ENCODE data around the gene LCE1D. TPM values are rescaled to one million over a fixed set of nuclear protein-coding genes. Genes with fewer than 3 reads are reported as not detected.
A peak's percentile ranks its signal among the peaks of the same experiment; 100 is the strongest.

Gene LCE1D
- total and polyA plus RNA-seq, 2 experiments from 2014 or later: not detected

DNA sequence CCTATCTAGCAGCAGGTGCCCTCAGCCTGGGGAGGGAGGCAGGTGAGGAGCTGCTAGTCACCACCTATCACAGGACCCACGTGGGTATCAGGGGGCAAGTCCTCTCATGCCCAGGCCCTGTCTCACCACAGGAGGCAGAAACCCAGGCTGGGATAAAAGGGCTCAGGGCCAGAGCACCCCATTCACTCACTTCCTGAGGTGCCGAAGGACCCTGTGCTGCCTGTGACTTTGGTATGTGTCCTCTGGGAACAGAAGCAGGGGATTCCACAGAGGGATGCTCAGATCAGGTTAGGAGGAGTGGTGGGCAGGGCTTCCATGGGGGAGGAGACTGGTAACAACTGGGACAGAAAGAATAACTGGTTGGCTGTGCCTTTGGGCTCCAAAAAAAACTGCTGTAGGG, 10.4 kb upstream of the LCE1D start, which contains the start of gene LCE1E:
Gene LCE1E, plus strand, starts transcription at position 181 of the 400 bp plus-strand sequence. CDS start 1,043 bp downstream, outside the sequence.
- H3K9me3 Mint-ChIP-seq: no peaks in the 10 kb centered on the region

DNA sequence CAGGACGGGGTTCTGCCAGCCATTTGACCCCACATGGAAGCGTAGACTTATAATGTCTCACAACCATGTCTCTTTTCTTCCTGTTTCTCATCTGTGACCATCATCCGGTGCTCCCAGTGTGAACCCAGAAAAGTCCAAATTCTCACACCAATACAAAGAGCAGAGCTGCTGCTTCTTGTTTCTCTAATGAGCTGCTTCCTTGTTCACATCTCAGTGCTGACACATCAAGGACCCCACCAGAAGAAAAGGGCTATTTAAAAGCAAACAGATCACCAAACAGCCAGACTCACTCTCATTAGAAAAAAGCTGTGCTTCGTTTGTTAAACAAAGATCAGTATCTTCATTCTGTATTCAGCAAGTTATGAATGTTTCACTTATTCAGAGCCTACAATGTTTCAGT, 835 bp upstream of the LCE1D start:
- Histone ChIP-seq H3K36me3 (ENCODE audit: insufficient read depth) (no peaks in the 10 kb centered on the region), H3K9me2 (ENCODE audit: insufficient read depth) (no peaks in the 10 kb centered on the region; the same call in 1 of the 2 replicates), H3K4me2 (no peak overlapping the region), H3K27me3 (ENCODE audit: insufficient read depth) (no peaks in the 10 kb centered on the region), H4K20me1 (replicated peaks; ENCODE audit: insufficient read depth) (no peaks in the 10 kb centered on the region), H3K4me3 (no peak overlapping the region), H3F3A (replicated peaks; ENCODE audit: low read depth) (no peaks in the 10 kb centered on the region), H3K27ac (ENCODE audit: low read depth) (no peak overlapping the region), H3K79me2 (replicated peaks; ENCODE audit: insufficient read depth) (no peaks in the 10 kb centered on the region), H2AFZ (no peak overlapping the region), H3K4me1 (ENCODE audit: insufficient read depth) (no peaks in the 10 kb centered on the region)
- peaks cover 3% of the 10 kb centered on the region for H3K27me3 Mint-ChIP-seq (ENCODE audit: insufficient read depth, low read depth, poor library complexity)
- ATAC-seq: no peak
- no peak overlapping the region for H3K4me3 Mint-ChIP-seq
- no peak for DNase-seq (ENCODE audit: low spot score)
- H3K9me3 Mint-ChIP-seq: no peaks in the 10 kb centered on the region
- H3K36me3 Mint-ChIP-seq (ENCODE audit: low read depth): no peaks in the 10 kb centered on the region
- H3K27ac Mint-ChIP-seq: no peak overlapping the region
- peaks cover 2% of the 10 kb centered on the region; the same call in 1 of the 3 replicates for H3K4me1 Mint-ChIP-seq
- TF ChIP-seq CREB1 (CRISPR knock-in tag; IDR thresholded peaks at IDR 0.05; ENCODE audit: low read depth) (no peak), POLR2AphosphoS5 (IDR thresholded peaks at IDR 0.05; ENCODE audit: low read depth) (no peak), NANOG (IDR thresholded peaks at IDR 0.05; ENCODE audit: borderline replicate concordance) (no peak), EZH2 (IDR thresholded peaks at IDR 0.05; ENCODE audit: low read depth, unreplicated experiment) (no peak), ZNF114 (CRISPR knock-in tag; IDR thresholded peaks at IDR 0.05) (no peak), ZNF331 (CRISPR knock-in tag; IDR thresholded peaks at IDR 0.05; ENCODE audit: low read depth) (no peak)
- TF ChIP-seq, protein P1, sequence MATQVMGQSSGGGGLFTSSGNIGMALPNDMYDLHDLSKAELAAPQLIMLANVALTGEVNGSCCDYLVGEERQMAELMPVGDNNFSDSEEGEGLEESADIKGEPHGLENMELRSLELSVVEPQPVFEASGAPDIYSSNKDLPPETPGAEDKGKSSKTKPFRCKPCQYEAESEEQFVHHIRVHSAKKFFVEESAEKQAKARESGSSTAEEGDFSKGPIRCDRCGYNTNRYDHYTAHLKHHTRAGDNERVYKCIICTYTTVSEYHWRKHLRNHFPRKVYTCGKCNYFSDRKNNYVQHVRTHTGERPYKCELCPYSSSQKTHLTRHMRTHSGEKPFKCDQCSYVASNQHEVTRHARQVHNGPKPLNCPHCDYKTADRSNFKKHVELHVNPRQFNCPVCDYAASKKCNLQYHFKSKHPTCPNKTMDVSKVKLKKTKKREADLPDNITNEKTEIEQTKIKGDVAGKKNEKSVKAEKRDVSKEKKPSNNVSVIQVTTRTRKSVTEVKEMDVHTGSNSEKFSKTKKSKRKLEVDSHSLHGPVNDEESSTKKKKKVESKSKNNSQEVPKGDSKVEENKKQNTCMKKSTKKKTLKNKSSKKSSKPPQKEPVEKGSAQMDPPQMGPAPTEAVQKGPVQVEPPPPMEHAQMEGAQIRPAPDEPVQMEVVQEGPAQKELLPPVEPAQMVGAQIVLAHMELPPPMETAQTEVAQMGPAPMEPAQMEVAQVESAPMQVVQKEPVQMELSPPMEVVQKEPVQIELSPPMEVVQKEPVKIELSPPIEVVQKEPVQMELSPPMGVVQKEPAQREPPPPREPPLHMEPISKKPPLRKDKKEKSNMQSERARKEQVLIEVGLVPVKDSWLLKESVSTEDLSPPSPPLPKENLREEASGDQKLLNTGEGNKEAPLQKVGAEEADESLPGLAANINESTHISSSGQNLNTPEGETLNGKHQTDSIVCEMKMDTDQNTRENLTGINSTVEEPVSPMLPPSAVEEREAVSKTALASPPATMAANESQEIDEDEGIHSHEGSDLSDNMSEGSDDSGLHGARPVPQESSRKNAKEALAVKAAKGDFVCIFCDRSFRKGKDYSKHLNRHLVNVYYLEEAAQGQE (IDR thresholded peaks at IDR 0.05; ENCODE audit: unreplicated experiment): no peak
- TF ChIP-seq, protein P2, sequence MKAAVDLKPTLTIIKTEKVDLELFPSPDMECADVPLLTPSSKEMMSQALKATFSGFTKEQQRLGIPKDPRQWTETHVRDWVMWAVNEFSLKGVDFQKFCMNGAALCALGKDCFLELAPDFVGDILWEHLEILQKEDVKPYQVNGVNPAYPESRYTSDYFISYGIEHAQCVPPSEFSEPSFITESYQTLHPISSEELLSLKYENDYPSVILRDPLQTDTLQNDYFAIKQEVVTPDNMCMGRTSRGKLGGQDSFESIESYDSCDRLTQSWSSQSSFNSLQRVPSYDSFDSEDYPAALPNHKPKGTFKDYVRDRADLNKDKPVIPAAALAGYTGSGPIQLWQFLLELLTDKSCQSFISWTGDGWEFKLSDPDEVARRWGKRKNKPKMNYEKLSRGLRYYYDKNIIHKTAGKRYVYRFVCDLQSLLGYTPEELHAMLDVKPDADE (IDR thresholded peaks at IDR 0.05): no peak
- TF ChIP-seq, protein P3, sequence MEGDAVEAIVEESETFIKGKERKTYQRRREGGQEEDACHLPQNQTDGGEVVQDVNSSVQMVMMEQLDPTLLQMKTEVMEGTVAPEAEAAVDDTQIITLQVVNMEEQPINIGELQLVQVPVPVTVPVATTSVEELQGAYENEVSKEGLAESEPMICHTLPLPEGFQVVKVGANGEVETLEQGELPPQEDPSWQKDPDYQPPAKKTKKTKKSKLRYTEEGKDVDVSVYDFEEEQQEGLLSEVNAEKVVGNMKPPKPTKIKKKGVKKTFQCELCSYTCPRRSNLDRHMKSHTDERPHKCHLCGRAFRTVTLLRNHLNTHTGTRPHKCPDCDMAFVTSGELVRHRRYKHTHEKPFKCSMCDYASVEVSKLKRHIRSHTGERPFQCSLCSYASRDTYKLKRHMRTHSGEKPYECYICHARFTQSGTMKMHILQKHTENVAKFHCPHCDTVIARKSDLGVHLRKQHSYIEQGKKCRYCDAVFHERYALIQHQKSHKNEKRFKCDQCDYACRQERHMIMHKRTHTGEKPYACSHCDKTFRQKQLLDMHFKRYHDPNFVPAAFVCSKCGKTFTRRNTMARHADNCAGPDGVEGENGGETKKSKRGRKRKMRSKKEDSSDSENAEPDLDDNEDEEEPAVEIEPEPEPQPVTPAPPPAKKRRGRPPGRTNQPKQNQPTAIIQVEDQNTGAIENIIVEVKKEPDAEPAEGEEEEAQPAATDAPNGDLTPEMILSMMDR (conservative IDR thresholded peaks at IDR 0.05; ENCODE audit: low read depth in 2 of 2): no peak

More for the DNA sequence above, 10.4 kb upstream of the LCE1D start, which contains the start of gene LCE1E:
- no peak within 1 kb of the TSS for H3K4me2 ChIP-seq
- ATAC-seq: peak; percentile 92
- DNase-seq (ENCODE audit: low spot score): peak; percentile 48
- no peak within 1 kb of the TSS for H3K27ac ChIP-seq (ENCODE audit: low read depth)
- H3F3A ChIP-seq (replicated peaks; ENCODE audit: low read depth): no peaks in the 10 kb centered on the region
- no peaks in the 10 kb centered on the region; the same call in 1 of the 2 replicates for H3K9me2 ChIP-seq (ENCODE audit: insufficient read depth)
- Mint-ChIP-seq H3K27me3 (ENCODE audit: insufficient read depth, low read depth, poor library complexity) (no peaks in the 10 kb centered on the region), H3K4me1 (peaks cover 8% of the 10 kb centered on the region), H3K27ac (no peak within 1 kb of the TSS; the same call in 1 of the 2 replicates), H3K4me3 (no peak within 1 kb of the TSS), H3K36me3 (ENCODE audit: low read depth) (no peaks in the 10 kb centered on the region)
- H3K4me3 ChIP-seq: no peak within 1 kb of the TSS
- peak within 1 kb of the TSS; percentile 93 for H2AFZ ChIP-seq
- no peaks in the 10 kb centered on the region for H3K79me2 ChIP-seq (replicated peaks; ENCODE audit: insufficient read depth)
- no peak for TF ChIP-seq STAT1 (IDR thresholded peaks at IDR 0.05; ENCODE audit: unreplicated experiment)
- TF ChIP-seq EZH2 (IDR thresholded peaks at IDR 0.05; ENCODE audit: low read depth, unreplicated experiment): no peak
- TF ChIP-seq JUNB (IDR thresholded peaks at IDR 0.05; ENCODE audit: unreplicated experiment): no peak
- TF ChIP-seq, protein P3 (conservative IDR thresholded peaks at IDR 0.05; ENCODE audit: low read depth in 2 of 2): no peak
- TF ChIP-seq POLR2AphosphoS5 (IDR thresholded peaks at IDR 0.05; ENCODE audit: low read depth): no peak
- H3K27me3 ChIP-seq (ENCODE audit: insufficient read depth): no peaks in the 10 kb centered on the region
- H3K36me3 ChIP-seq (ENCODE audit: insufficient read depth): no peaks in the 10 kb centered on the region
- H3K4me1 ChIP-seq (ENCODE audit: insufficient read depth): peaks cover 3% of the 10 kb centered on the region; the same call in 1 of the 2 replicates
- H4K20me1 ChIP-seq (replicated peaks; ENCODE audit: insufficient read depth): no peaks in the 10 kb centered on the region

Measured in GM23338 (cell line).